Neural crest cell (in vitro differentiated cells): ENCODE data around the gene TMEM135. TPM values are rescaled to one million over a fixed set of nuclear protein-coding genes. Genes with fewer than 3 reads are reported as not detected.
"Not testable (repeated sequence)": the region's sequence is repeated elsewhere in the genome, so short reads cannot be mapped to it uniquely, and the experiment has no call there.

Source experiments
- DNase-seq: peaks from one replicate; pipeline ENCODE4 v3.0.0; 2021; ENCODE audit warnings: low read depth, mixed read lengths, low spot score
- H3K27ac Mint-ChIP-seq: one replicate; pipeline ENCODE4 v1.8.0; 2021; ENCODE audit warnings: mild to moderate bottlenecking, mixed read lengths; ENCODE audit not compliant: unreplicated experiment
- H3K27me3 Mint-ChIP-seq: 2 replicates; pipeline ENCODE4 v1.8.0; 2021; ENCODE audit warnings: low read depth, mild to moderate bottlenecking, mixed read lengths
- H3K36me3 Mint-ChIP-seq: 2 replicates; pipeline ENCODE4 v1.8.0; 2021; ENCODE audit warnings: low read depth, mild to moderate bottlenecking, mixed read lengths
- H3K4me1 Mint-ChIP-seq: 2 replicates; pipeline ENCODE4 v1.8.0; 2021; ENCODE audit warnings: mixed read lengths
- H3K4me3 Mint-ChIP-seq: one replicate; pipeline ENCODE4 v1.8.0; 2021; ENCODE audit warnings: mild to moderate bottlenecking, mixed read lengths
- H3K9me3 Mint-ChIP-seq: 2 replicates; pipeline ENCODE4 v1.8.0; 2021; ENCODE audit warnings: mixed read lengths
- CTCF ChIP-seq: fragments of 200-600 bp; sonication (generic); conservative IDR thresholded peaks from 2 replicates; pipeline ENCODE4 v1.5.0; 2021; ENCODE audit warnings: antibody characterized with exemption, mild to moderate bottlenecking
- total RNA-seq: library from RNA; stranded (reverse); gene quantifications from 2 replicates; pipeline ENCODE4 v1.2.1, GENCODE V29; 2021

TMEM135 gene
- total RNA-seq, 1 donor from 2014 or later = 39.5 TPM

GRCh38 chr11:87142594-87142993 is 104.9 kb downstream of the TMEM135 start:
- Mint-ChIP-seq H3K27ac (no peak overlapping the region), H3K27me3 (no peaks in the 10 kb centered on the region), H3K9me3 (peaks cover 10% of the 10 kb centered on the region), H3K36me3 (peaks cover 20% of the 10 kb centered on the region), H3K4me1 (peaks cover 28% of the 10 kb centered on the region), H3K4me3 (no peak overlapping the region)
- no peak for DNase-seq
- TF ChIP-seq CTCF = no peak

GRCh38 chr11:87143641-87144040 is 105.9 kb downstream of the TMEM135 start:
- H3K27ac Mint-ChIP-seq = no peak overlapping the region
- peaks cover 17% of the 10 kb centered on the region for H3K36me3 Mint-ChIP-seq
- TF ChIP-seq CTCF = no peak
- H3K27me3 Mint-ChIP-seq = no peaks in the 10 kb centered on the region
- H3K4me3 Mint-ChIP-seq = no peak overlapping the region
- H3K9me3 Mint-ChIP-seq = peaks cover 10% of the 10 kb centered on the region
- DNase-seq = no peak
- H3K4me1 Mint-ChIP-seq = peaks cover 39% of the 10 kb centered on the region

- Mint-ChIP-seq H3K36me3 (peaks cover 13% of the 10 kb centered on the region), H3K9me3 (peaks cover 9% of the 10 kb centered on the region), H3K27ac (no peak overlapping the region), H3K27me3 (no peaks in the 10 kb centered on the region), H3K4me1 (peaks cover 45% of the 10 kb centered on the region), H3K4me3 (no peak overlapping the region)
- no peak for TF ChIP-seq CTCF
- DNase-seq = no peak
These were observed 106.5 kb downstream of the TMEM135 start for GRCh38 chr11:87144252-87144651.

- no peaks in the 10 kb centered on the region for H3K27me3 Mint-ChIP-seq
These were observed 111.0 kb downstream of the TMEM135 start for GRCh38 chr11:87148749-87149148.

GRCh38 chr11:87149782-87150181 is 112.0 kb downstream of the TMEM135 start:
- H3K4me1 Mint-ChIP-seq = peaks cover 33% of the 10 kb centered on the region
- H3K27me3 Mint-ChIP-seq, H3K36me3 Mint-ChIP-seq, H3K4me3 Mint-ChIP-seq, DNase-seq, H3K27ac Mint-ChIP-seq, H3K9me3 Mint-ChIP-seq: not testable (repeated sequence)

More at GRCh38 chr11:87148749-87149148, 111.0 kb downstream of the TMEM135 start:
- peaks cover 38% of the 10 kb centered on the region for H3K4me1 Mint-ChIP-seq
- no peak for DNase-seq
- H3K9me3 Mint-ChIP-seq = no peaks in the 10 kb centered on the region
- TF ChIP-seq CTCF = no peak
- peaks cover 8% of the 10 kb centered on the region for H3K36me3 Mint-ChIP-seq
- H3K27ac Mint-ChIP-seq = no peak overlapping the region
- H3K4me3 Mint-ChIP-seq = no peak overlapping the region

- no peak for DNase-seq
- TF ChIP-seq CTCF = no peak
- Mint-ChIP-seq H3K4me3 (no peak overlapping the region), H3K4me1 (peaks cover 30% of the 10 kb centered on the region), H3K27me3 (no peaks in the 10 kb centered on the region), H3K36me3 (peaks cover 10% of the 10 kb centered on the region), H3K9me3 (peaks cover 4% of the 10 kb centered on the region), H3K27ac (no peak overlapping the region)
These were observed 113.2 kb downstream of the TMEM135 start for GRCh38 chr11:87150936-87151335.
